WTC11 (cell line): ENCODE results near the gene NCCRP1. TPM values are rescaled to one million over a fixed set of nuclear protein-coding genes. Genes with fewer than 3 reads are reported as not detected.

Experiments used
- ATF1 ChIP-seq: sonication (generic); formaldehyde crosslinking; IDR thresholded peaks from 2 replicates; pipeline ENCODE4 v1.8.1; 2023; ENCODE audit warnings: mild to moderate bottlenecking, moderate library complexity, missing genetic modification reagents
- E2F4 ChIP-seq: sonication (generic); formaldehyde crosslinking; IDR thresholded peaks from 2 replicates; pipeline ENCODE4 v1.8.1; 2022; ENCODE audit warnings: low read depth, mild to moderate bottlenecking, moderate library complexity, missing genetic modification reagents, borderline replicate concordance
- FOXK1 ChIP-seq: sonication (generic); formaldehyde crosslinking; IDR thresholded peaks from 2 replicates; pipeline ENCODE4 v1.8.0; 2022; ENCODE audit warnings: mild to moderate bottlenecking, moderate library complexity, missing genetic modification reagents
- FOXP1 ChIP-seq: sonication (generic); formaldehyde crosslinking; IDR thresholded peaks from 2 replicates; pipeline ENCODE4 v1.8.0; 2022; ENCODE audit warnings: missing genetic modification reagents, mild to moderate bottlenecking, moderate library complexity, borderline replicate concordance
- GTF2I ChIP-seq: fragments of 250-450 bp; sonication (Bioruptor Pico); conservative IDR thresholded peaks from 2 replicates; pipeline ENCODE4 v1.4.0; 2021; ENCODE audit warnings: mild to moderate bottlenecking
- HMGA2 ChIP-seq: fragments of 250-450 bp; sonication (Bioruptor Pico); IDR thresholded peaks from 2 replicates; pipeline ENCODE4 v1.4.0; 2021; ENCODE audit warnings: mild to moderate bottlenecking, moderate library complexity
- JAZF1 ChIP-seq: fragments of 250-450 bp; sonication (Bioruptor Pico); IDR thresholded peaks from 2 replicates; pipeline ENCODE4 v1.9.0; 2021; ENCODE audit warnings: moderate library complexity, mild to moderate bottlenecking, inconsistent platforms
- JUN ChIP-seq: sonication (generic); formaldehyde crosslinking; IDR thresholded peaks from 2 replicates; pipeline ENCODE4 v1.8.0; 2023; ENCODE audit warnings: mild to moderate bottlenecking, missing genetic modification reagents
- NFYB ChIP-seq: sonication (generic); formaldehyde crosslinking; conservative IDR thresholded peaks from 2 replicates; pipeline ENCODE4 v1.8.0; 2022; ENCODE audit warnings: low read depth, missing genetic modification reagents
- NR2C2 ChIP-seq: sonication (generic); formaldehyde crosslinking; IDR thresholded peaks from 2 replicates; pipeline ENCODE4 v1.8.0; 2022; ENCODE audit warnings: mild to moderate bottlenecking, missing genetic modification reagents
- NR3C1 ChIP-seq: sonication (generic); formaldehyde crosslinking; conservative IDR thresholded peaks from 2 replicates; pipeline ENCODE4 v1.8.1; 2023; ENCODE audit warnings: low read depth, mild to moderate bottlenecking, missing genetic modification reagents
- PRRX2 ChIP-seq: fragments of 250-450 bp; sonication (Bioruptor Pico); IDR thresholded peaks from 2 replicates; pipeline ENCODE4 v1.8.0; 2021; ENCODE audit warnings: mild to moderate bottlenecking
- TEAD1 ChIP-seq: sonication (generic); formaldehyde crosslinking; IDR thresholded peaks from 2 replicates; pipeline ENCODE4 v1.8.0; 2022; ENCODE audit warnings: mild to moderate bottlenecking, missing genetic modification reagents
- TP53 ChIP-seq: sonication (generic); formaldehyde crosslinking; IDR thresholded peaks from 2 replicates; pipeline ENCODE4 v1.8.1; 2023; ENCODE audit warnings: mild to moderate bottlenecking, missing genetic modification reagents
- ZBTB21 ChIP-seq: sonication (generic); formaldehyde crosslinking; IDR thresholded peaks from 2 replicates; pipeline ENCODE4 v1.8.1; 2023; ENCODE audit warnings: mild to moderate bottlenecking, missing genetic modification reagents, borderline replicate concordance
- ZMAT4 ChIP-seq: fragments of 250-450 bp; sonication (Bioruptor Pico); IDR thresholded peaks from 2 replicates; pipeline ENCODE4 v1.9.0; 2021; ENCODE audit warnings: mild to moderate bottlenecking
- ZNF219 ChIP-seq: sonication (generic); formaldehyde crosslinking; IDR thresholded peaks from 2 replicates; pipeline ENCODE4 v1.8.0; 2023; ENCODE audit warnings: missing genetic modification reagents, mild to moderate bottlenecking, borderline replicate concordance
- ZNF232 ChIP-seq: sonication (generic); formaldehyde crosslinking; IDR thresholded peaks from 2 replicates; pipeline ENCODE4 v1.8.0; 2022; ENCODE audit warnings: mild to moderate bottlenecking, missing genetic modification reagents
- ZNF416 ChIP-seq: fragments of 250-450 bp; sonication (Bioruptor Pico); IDR thresholded peaks from 2 replicates; pipeline ENCODE4 v1.9.0; 2021; ENCODE audit warnings: mild to moderate bottlenecking, inconsistent platforms
- total RNA-seq: library from RNA; stranded (reverse); gene quantifications from 3 replicates; pipeline ENCODE4 v1.2.3, GENCODE V29; 2021
- TF ChIP-seq, protein P1 (sequence below): sonication (generic); formaldehyde crosslinking; IDR thresholded peaks from 2 replicates; pipeline ENCODE4 v1.8.1; 2023; ENCODE audit warnings: mild to moderate bottlenecking, moderate library complexity, missing genetic modification reagents
- TF ChIP-seq, protein P2 (sequence below): sonication (generic); formaldehyde crosslinking; IDR thresholded peaks from 2 replicates; pipeline ENCODE4 v1.8.0; 2022; ENCODE audit warnings: mild to moderate bottlenecking, missing genetic modification reagents
- TF ChIP-seq, protein P3 (sequence below): sonication (generic); formaldehyde crosslinking; IDR thresholded peaks from 2 replicates; pipeline ENCODE4 v1.8.1; 2023; ENCODE audit warnings: mild to moderate bottlenecking, missing genetic modification reagents, moderate library complexity
- TF ChIP-seq, protein P4 (sequence below): sonication (generic); formaldehyde crosslinking; conservative IDR thresholded peaks from 2 replicates; pipeline ENCODE4 v1.8.1; 2022; ENCODE audit warnings: mild to moderate bottlenecking, missing genetic modification reagents
- TF ChIP-seq, protein P5 (sequence below): fragments of 250-450 bp; sonication (Bioruptor Pico); IDR thresholded peaks from 2 replicates; pipeline ENCODE4 v1.9.0; 2021; ENCODE audit warnings: mild to moderate bottlenecking
- TF ChIP-seq, protein P6 (sequence below): sonication (generic); formaldehyde crosslinking; IDR thresholded peaks from 2 replicates; pipeline ENCODE4 v1.8.1; 2022; ENCODE audit warnings: missing genetic modification reagents, borderline replicate concordance
- TF ChIP-seq, protein P7 (sequence below): sonication (generic); formaldehyde crosslinking; IDR thresholded peaks from 2 replicates; pipeline ENCODE4 v1.8.0; 2022; ENCODE audit warnings: mild to moderate bottlenecking, missing genetic modification reagents

The NCCRP1 gene
- total RNA-seq, 1 experiment from 2014 or later = 2.0 TPM

- TF ChIP-seq, protein P1, sequence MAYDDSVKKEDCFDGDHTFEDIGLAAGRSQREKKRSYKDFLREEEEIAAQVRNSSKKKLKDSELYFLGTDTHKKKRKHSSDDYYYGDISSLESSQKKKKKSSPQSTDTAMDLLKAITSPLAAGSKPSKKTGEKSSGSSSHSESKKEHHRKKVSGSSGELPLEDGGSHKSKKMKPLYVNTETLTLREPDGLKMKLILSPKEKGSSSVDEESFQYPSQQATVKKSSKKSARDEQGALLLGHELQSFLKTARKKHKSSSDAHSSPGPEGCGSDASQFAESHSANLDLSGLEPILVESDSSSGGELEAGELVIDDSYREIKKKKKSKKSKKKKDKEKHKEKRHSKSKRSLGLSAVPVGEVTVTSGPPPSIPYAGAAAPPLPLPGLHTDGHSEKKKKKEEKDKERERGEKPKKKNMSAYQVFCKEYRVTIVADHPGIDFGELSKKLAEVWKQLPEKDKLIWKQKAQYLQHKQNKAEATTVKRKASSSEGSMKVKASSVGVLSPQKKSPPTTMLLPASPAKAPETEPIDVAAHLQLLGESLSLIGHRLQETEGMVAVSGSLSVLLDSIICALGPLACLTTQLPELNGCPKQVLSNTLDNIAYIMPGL = no peak
- peak; percentile 43; the same call in 1 of the 2 replicates for TF ChIP-seq NR2C2 (CRISPR knock-in tag)
- TF ChIP-seq, protein P2, sequence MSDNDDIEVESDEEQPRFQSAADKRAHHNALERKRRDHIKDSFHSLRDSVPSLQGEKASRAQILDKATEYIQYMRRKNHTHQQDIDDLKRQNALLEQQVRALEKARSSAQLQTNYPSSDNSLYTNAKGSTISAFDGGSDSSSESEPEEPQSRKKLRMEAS = peak; percentile 91
- TF ChIP-seq PRRX2 = no peak
- no peak for TF ChIP-seq ZNF219 (CRISPR knock-in tag)
- TF ChIP-seq TEAD1 (CRISPR knock-in tag) = peak; percentile 80
- TF ChIP-seq GTF2I = no peak
- 0 out of 2 replicates have a peak, but pooled peaks have one; percentile 35 for TF ChIP-seq JUN
- TF ChIP-seq TP53 (CRISPR knock-in tag) = peak; percentile 83; the same call in 1 of the 2 replicates
- peak; percentile 84 for TF ChIP-seq FOXK1 (CRISPR knock-in tag)
- no peak for TF ChIP-seq ZMAT4 (CRISPR knock-in tag)
- no peak for TF ChIP-seq NR3C1 (CRISPR knock-in tag)
- TF ChIP-seq, protein P3, sequence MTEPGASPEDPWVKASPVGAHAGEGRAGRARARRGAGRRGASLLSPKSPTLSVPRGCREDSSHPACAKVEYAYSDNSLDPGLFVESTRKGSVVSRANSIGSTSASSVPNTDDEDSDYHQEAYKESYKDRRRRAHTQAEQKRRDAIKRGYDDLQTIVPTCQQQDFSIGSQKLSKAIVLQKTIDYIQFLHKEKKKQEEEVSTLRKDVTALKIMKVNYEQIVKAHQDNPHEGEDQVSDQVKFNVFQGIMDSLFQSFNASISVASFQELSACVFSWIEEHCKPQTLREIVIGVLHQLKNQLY (CRISPR knock-in tag) = no peak
- TF ChIP-seq FOXP1 (CRISPR knock-in tag) = peak; percentile 81; the same call in 1 of the 2 replicates
- no peak for TF ChIP-seq JAZF1 (CRISPR knock-in tag)
- TF ChIP-seq, protein P4, sequence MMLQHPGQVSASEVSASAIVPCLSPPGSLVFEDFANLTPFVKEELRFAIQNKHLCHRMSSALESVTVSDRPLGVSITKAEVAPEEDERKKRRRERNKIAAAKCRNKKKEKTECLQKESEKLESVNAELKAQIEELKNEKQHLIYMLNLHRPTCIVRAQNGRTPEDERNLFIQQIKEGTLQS = no peak
- TF ChIP-seq, protein P5, sequence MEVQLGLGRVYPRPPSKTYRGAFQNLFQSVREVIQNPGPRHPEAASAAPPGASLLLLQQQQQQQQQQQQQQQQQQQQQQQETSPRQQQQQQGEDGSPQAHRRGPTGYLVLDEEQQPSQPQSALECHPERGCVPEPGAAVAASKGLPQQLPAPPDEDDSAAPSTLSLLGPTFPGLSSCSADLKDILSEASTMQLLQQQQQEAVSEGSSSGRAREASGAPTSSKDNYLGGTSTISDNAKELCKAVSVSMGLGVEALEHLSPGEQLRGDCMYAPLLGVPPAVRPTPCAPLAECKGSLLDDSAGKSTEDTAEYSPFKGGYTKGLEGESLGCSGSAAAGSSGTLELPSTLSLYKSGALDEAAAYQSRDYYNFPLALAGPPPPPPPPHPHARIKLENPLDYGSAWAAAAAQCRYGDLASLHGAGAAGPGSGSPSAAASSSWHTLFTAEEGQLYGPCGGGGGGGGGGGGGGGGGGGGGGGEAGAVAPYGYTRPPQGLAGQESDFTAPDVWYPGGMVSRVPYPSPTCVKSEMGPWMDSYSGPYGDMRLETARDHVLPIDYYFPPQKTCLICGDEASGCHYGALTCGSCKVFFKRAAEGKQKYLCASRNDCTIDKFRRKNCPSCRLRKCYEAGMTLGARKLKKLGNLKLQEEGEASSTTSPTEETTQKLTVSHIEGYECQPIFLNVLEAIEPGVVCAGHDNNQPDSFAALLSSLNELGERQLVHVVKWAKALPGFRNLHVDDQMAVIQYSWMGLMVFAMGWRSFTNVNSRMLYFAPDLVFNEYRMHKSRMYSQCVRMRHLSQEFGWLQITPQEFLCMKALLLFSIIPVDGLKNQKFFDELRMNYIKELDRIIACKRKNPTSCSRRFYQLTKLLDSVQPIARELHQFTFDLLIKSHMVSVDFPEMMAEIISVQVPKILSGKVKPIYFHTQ (CRISPR knock-in tag) = no peak
- TF ChIP-seq NFYB (CRISPR knock-in tag) = peak; percentile 74
- peak; percentile 97 for TF ChIP-seq ZNF232 (CRISPR knock-in tag)
- TF ChIP-seq, protein P6, sequence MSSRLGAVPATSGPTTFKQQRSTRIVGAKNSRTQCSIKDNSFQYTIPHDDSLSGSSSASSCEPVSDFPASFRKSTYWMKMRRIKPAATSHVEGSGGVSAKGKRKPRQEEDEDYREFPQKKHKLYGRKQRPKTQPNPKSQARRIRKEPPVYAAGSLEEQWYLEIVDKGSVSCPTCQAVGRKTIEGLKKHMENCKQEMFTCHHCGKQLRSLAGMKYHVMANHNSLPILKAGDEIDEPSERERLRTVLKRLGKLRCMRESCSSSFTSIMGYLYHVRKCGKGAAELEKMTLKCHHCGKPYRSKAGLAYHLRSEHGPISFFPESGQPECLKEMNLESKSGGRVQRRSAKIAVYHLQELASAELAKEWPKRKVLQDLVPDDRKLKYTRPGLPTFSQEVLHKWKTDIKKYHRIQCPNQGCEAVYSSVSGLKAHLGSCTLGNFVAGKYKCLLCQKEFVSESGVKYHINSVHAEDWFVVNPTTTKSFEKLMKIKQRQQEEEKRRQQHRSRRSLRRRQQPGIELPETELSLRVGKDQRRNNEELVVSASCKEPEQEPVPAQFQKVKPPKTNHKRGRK (CRISPR knock-in tag) = no peak
- peak; percentile 61 for TF ChIP-seq E2F4 (CRISPR knock-in tag)
- TF ChIP-seq ATF1 (CRISPR knock-in tag) = no peak
- no peak for TF ChIP-seq ZNF416
- no peak for TF ChIP-seq HMGA2 (CRISPR knock-in tag)
- TF ChIP-seq, protein P7, sequence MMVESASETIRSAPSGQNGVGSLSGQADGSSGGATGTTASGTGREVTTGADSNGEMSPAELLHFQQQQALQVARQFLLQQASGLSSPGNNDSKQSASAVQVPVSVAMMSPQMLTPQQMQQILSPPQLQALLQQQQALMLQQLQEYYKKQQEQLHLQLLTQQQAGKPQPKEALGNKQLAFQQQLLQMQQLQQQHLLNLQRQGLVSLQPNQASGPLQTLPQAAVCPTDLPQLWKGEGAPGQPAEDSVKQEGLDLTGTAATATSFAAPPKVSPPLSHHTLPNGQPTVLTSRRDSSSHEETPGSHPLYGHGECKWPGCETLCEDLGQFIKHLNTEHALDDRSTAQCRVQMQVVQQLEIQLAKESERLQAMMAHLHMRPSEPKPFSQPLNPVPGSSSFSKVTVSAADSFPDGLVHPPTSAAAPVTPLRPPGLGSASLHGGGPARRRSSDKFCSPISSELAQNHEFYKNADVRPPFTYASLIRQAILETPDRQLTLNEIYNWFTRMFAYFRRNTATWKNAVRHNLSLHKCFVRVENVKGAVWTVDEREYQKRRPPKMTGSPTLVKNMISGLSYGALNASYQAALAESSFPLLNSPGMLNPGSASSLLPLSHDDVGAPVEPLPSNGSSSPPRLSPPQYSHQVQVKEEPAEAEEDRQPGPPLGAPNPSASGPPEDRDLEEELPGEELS (CRISPR knock-in tag) = peak; percentile 83
- TF ChIP-seq ZBTB21 (CRISPR knock-in tag) = peak; percentile 76; the same call in 1 of the 2 replicates
Observed at GRCh38 chr19:39246951-39247669, 50.3 kb downstream of the NCCRP1 start (continued).
